ENCODE results near the gene RPUSD4.

GRCh38 chr11:126233391-126233790 lies 21.9 kb upstream of the RPUSD4 start:
- TF ChIP-seq POLR2A (IDR thresholded peaks at IDR 0.05), result no peak
- TF ChIP-seq, protein P1, sequence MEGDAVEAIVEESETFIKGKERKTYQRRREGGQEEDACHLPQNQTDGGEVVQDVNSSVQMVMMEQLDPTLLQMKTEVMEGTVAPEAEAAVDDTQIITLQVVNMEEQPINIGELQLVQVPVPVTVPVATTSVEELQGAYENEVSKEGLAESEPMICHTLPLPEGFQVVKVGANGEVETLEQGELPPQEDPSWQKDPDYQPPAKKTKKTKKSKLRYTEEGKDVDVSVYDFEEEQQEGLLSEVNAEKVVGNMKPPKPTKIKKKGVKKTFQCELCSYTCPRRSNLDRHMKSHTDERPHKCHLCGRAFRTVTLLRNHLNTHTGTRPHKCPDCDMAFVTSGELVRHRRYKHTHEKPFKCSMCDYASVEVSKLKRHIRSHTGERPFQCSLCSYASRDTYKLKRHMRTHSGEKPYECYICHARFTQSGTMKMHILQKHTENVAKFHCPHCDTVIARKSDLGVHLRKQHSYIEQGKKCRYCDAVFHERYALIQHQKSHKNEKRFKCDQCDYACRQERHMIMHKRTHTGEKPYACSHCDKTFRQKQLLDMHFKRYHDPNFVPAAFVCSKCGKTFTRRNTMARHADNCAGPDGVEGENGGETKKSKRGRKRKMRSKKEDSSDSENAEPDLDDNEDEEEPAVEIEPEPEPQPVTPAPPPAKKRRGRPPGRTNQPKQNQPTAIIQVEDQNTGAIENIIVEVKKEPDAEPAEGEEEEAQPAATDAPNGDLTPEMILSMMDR (IDR thresholded peaks at IDR 0.05), result no peak
